Measurements from ENCODE around the gene CACYBP.

Gene CACYBP, protein sequence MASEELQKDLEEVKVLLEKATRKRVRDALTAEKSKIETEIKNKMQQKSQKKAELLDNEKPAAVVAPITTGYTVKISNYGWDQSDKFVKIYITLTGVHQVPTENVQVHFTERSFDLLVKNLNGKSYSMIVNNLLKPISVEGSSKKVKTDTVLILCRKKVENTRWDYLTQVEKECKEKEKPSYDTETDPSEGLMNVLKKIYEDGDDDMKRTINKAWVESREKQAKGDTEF

DNA sequence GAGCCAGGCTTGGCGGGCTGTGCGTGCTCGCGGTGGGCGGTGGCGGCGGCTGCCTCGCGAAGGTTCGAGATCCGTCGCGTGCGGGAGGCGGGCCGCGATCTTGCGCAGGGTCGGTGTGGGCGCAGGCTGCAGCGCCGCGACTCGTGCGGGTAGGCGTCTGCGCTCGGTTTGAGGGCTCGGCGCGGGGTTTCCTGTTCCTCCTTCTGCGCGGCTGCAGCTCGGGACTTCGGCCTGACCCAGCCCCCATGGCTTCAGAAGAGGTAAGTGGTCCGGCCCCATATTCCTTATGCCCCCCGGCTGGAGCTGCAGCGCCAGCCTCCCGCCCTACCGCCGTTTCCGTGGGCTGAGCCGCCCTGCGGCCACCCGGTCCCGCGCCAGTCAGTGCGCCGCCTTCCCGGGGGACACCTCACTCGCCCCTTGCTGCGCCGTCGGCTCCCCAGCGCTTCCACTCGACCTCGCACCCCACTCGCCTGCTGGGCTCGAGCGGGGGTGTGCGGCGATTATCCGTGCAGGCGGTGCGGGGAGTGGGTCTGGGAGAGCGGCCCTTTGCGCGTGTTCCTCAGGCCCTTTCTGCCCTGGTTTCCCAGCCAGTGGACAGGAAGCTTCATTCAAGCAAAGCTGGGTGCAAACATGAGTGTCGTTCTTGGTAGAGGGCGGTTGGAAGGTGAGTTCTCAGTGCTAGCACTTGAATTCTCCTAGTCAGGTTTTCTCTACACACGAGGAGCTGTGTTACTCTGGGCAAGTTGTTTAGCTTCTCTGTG, at the start of gene CACYBP:
Gene CACYBP, plus strand, starts transcription at position 12 of the 761 bp plus-strand sequence. Its CDS starts 234 bp downstream, at position 246.
- DNase-seq (ENCODE audit: low spot score) = peak; percentile 56

DNA sequence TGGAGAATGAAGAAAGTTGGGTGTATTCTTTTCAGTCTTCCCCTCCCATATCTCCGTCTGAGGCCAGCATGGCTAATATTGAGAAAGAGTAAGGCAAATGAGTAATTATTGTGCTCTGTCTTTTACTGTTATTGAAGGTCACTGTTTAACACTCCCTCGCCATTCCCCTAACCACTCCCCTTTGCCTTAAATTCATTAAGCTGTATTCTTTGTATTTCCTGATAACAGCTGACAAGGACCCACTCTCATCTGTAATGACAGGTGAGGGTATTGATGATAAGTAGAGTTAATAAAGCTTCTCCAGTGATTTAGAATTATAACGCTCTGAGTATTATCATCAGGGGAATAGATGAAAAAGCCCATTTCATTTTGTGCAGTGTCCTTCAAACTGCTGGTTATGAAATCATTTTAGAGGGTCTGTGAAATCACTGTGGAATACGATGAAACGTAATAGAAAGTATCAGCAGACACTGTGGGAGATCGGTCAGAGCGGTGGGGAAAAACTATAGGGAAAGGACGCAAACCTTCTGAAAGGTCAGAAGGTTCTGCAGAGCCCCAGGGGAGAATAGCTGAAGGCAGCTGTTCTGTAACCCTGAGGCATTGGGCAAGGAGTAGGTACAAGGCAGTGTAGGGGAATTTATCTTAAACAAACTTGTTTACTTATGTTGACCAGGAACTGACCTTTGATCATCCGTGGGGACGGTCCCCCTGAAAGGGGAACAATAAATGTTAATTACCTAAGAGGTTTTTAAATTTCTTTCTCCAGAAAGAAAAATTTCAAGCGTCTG, 46.3 kb upstream of the CACYBP start:
- no peak for DNase-seq (ENCODE audit: low spot score)

DNA sequence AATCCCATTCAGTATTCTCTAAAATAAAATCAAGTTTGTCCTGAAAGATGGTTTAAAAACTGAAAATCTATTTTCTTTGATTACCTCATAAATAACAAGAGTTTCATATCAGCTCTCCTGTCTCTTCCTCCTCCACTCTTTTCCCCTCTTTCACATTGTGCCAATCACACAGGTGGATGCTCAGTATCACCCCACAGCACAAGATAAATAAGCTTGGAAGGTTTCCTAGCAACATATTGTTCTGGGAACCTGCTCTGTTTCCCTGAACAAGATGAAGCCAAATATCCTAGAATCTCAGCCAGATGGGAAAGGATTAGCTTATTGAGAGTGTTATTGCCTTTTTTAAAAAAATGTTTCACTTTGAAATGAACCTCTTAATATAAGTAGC, 45.7 kb upstream of the CACYBP start:
- no peak for DNase-seq (ENCODE audit: low spot score)

DNA sequence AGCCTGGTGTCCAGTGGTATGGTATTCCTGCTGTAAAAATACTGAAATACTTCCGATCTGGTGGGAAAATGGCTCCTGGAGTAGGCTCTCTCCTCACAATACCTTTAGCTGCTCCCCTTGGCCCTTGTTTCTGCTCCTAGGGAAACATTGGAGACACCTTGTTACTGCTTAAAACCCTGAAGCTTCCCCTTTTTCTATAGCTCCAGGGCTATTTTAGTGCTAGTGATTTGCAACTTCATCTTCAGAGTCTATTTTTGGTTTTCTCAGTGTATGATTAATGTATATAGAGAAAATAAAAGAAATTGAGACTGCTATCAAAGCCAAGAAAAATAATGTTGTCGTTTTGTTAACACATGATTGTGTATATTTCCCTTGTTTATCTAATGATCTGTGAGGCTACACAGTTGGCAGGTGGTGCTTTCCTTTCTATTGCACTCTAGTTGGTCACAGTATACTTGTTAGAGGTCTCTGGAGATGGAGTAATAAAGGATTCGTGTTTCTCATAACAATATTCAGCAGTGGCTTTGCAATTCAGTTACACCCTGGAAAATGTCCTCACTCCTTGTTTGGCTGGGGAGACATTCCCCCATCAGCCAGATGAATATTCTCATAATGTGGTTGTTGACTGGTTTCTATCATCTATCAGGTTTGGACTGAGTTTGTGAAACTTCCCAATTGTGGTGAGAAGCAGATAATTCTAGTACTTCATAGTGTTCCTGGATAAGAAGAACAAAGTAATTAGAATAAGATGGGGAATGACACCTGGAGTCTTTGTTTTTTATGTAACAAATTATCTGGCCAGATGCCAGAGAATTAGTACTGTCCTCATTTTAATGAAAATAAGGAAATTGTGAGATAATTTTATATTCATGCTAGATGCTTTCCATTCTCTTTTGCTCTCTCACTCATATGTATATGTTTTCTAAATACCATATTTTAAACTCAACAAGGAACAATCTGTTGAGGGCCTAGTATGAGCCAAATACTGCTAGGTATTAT, 44.8 kb upstream of the CACYBP start:
- peak; percentile 12 for DNase-seq (ENCODE audit: low spot score)

DNA sequence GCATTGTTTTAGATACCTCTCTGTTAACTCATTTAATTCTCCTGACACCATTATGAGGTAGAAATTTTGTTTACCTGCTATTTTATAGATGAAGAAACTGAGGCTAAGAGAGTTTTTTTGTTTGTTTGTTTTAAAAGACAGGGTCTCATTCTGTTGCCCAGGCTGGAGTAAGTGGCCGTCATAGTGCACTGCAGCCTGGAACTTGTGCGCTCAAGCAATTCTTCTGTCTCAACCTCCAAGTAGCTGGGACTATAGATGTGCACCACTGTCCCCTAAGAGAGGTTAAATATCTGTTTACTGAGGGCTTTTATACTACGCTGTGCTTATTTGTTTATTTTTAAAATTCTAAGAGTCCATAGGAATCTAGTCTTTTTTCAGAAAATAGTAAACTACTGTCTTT, 43.7 kb upstream of the CACYBP start:
- no peak for DNase-seq (ENCODE audit: low spot score)

DNA sequence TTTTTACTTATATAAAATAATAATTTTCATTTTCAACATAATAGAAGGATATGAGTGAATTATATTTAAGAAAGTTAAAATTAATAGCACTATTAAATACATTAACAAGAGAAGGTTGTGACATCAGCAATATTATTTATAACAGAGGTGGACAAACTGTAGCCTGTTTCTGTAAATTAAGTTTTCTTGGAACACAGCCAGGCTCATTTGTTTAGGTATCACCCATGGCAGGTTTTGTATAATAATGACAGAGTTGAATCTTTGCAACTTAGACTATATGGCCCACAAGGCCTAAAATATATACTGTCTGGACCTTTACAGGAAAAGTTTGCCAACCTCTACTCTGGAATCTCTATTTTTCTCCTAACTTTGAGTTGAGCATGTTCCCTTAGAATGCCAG, 42.8 kb upstream of the CACYBP start:
- DNase-seq (ENCODE audit: low spot score) = no peak

DNA sequence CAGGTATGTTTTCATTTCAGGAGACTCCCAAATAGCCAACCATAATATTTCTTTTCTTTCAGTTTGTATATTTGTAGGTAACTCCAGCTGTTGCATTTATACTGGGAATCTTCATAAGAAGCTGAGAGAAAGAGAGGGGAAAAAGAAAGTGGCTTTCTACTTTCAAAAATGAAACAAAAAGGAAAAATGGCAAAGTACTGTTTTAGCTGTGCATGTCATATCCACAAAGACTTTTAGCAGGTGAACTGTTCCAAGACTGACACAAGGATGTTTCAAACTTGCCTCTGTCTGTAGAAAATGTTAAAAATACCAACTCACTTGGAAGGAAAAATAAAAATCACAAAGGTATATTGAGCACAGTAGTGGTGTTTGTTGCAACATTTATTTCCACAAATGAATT, 41.9 kb upstream of the CACYBP start:
- no peak for DNase-seq (ENCODE audit: low spot score)

DNA sequence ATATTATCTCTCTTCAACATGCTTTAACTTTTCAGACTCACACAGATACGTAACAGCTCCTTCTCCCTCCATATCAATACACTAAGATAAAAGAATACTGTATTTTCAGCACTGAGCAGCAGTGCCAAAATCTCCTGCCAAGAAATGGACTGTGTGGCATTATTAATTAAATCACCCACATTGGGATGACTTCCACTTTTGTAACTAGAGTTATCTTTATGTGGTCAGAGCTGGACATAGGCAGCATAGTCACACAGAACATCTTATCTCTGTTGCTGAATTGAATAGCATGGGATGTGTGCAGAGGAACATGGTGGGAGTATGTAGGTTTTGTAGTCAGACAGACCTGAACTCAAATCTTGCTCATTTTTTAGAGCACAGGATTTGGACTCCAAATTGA, 41.4 kb upstream of the CACYBP start:
- no peak for DNase-seq (ENCODE audit: low spot score)

DNA sequence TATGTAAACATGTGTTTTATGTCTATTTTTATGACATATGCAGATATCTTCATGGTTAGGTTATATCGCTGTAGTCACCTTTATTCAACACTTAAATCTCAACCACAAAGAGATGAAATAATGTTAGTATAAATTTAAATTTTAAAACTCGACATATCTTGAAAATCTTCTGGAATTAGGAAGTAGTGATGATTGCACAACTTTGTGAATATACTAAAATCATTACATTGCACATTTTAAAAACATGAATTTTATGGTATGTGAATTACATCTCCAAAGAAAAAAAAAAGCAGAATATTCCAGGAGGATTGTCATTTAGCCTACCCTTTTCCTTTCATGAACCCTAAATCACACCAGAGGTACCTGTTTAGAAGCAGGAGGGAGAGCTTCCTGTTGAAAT, 39.4 kb upstream of the CACYBP start:
- no peak for DNase-seq (ENCODE audit: low spot score)

DNA sequence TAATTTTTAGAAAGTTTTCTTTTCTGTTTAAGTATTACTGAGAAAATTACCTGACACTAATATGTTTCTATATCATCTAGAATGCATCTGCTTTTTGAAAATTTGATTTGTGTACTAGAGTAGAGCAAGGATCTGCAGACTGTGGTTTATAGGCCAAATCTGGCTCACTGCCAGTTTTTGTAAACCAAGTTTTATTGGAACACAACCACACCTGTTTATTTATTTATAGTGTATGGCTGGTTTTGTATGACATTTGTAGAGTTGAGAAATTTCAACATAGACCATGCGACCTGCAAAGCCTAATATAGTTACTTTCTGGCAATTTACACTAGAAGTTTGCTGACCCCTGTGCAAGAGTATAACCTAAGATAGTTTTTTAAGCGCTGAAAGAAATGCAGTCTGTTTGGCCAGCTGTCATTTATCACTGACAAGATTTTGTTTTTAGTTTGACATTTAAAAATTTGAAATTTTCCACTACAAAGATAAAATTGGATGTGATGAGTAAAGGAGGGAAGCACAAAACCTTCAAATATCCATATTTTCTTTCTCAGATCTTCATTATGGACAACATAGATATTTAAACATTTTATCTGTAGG, 36.1 kb upstream of the CACYBP start:
- DNase-seq (ENCODE audit: low spot score) = no peak

DNA sequence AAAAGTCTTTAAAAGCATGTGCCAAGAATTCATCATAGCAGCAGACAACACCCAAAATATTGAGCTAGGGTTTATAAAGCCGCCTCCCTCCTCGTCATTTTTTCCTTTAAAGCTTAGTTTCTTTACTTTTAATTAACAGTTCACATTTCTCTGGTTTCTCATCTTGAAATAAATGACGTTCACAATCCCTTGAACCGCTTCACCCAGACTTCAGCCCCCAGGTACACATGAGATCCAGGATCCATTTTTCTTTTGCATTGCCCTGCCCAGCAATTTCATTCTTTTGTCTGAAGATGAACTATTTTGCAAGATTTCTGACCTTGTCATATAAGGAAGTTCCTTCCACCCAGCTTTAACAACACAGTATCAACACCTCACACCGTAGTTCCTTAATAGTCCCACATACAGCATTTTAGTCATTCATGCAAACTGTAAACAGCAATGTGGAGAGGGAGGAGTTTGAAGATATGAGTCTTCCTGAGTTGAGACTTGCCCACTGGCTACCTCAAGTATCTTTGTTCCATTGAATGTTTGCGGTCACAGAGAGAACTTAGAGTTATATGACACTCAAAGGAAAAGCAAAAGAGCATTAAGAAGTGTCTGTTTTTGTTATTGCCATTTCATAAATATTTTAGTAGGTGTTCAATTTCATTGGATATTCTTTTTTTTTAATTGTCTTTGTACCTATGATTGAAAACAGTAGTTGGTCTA, 35.3 kb upstream of the CACYBP start:
- DNase-seq (ENCODE audit: low spot score) = no peak

DNA sequence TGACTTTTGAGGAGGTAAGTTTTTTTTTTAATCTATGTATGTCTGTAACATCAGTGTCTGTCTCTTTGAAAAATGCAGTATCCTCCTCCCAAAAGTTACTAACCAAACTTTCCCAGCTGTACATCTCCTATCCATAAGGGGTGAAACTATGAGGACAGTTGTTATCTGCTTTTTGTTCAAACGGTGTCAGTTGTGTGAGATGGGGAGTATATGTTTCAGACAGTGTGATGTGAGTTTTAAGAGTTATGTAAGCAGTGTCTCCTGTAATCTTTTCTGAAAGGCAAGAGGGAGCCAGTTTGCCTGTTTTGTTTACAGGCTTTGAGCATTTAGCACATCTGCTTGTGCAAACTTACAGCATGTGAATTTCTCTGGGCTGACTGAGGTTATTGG, 34.8 kb upstream of the CACYBP start:
- DNase-seq (ENCODE audit: low spot score) = no peak

DNA sequence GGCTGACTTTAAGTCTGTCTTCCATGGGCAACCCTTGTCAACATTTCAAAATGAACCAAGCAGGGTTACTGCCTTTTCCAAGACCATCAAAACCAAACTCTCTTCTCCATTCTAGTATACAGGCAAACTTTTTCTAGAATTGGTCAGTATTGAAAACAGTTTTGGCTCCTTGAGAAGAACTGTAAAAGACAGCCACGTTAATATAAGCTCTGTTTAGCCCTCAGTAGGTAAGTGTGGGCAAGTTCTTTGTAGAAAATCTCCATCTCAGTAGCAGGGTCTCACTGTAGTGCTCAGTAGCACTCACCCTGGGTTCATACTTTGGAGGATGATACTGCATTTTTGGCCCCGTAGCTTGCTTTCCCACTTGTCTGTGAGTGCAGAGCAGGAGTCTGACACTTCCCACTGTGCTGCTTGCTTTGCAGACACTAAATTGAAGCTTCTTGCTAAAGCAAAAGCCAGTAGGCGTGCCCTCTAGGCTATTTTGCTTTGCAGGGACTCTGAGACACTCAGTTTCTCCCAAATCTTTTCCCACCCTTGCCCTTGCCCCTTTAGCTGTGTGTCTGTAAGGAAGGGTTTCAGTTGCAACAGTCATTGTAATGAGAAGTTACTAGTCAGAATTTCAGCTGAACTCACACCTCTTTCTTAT, 34.3 kb upstream of the CACYBP start:
- no peak for DNase-seq (ENCODE audit: low spot score)

DNA sequence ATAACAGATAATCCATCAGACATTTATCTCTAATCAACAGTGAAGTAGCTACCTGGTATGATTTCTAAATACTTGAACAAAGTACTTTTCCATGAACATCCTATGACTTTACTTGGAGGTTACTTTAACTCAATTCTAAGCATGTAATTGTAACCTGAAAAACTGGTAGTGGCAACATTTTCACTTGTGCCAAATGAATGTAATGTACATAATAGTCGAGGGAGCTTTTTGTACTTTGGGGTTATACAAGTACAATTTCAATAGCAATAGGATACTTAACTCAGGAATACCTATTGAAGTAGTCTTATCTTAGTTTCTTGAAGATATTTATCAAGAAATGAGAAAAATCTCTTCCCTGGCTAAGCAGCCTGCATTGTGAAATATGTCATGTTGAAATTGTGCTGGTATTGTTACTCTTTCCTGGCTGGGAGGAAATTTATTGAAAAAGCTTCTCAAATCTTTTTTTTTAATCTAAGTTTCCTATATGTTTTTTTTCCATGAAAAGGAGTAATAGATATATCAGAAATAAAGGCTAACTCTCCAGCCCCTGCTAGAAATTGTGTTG, 33.7 kb upstream of the CACYBP start:
- DNase-seq (ENCODE audit: low spot score) = no peak

DNA sequence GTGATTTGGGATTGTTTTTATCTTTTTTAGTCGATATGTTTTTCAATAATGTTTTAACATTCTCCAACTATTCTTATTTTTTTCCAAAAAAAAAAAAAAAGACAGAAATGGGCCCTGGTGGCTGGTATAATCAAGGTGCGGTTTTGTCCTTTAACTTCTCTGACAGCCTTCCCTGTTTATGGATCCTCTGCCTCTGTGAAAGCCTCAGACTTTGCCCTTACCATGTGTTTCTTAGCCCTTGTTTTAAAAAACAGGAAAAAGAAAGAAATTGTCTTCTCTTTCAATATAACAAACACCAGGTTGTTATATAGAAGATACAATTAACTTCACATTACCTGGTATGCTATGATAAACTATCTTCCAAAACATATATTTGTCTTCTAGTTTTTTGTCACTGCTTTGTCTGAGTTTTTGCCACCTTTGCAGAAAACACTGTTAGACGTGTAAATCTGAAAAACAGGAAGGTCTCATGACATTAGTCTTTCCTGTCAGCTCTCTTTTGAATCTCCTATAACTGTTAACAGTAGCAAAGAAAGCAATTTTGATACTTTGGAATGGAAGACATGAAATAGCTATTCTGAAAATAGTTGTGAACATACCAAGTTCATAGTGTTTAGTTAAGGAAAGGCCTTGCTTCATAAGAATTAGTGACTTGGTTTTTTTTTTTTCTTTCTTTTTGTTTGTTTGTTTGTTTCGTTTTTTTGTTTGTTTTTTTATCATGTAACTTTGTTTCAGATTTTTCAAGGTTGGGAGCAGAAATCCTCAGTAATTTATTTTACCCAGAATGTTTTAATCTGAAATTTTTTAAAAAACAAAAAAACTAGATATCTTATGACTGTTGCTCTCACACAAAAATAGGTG, 31.7 kb upstream of the CACYBP start:
- no peak for DNase-seq (ENCODE audit: low spot score)

DNA sequence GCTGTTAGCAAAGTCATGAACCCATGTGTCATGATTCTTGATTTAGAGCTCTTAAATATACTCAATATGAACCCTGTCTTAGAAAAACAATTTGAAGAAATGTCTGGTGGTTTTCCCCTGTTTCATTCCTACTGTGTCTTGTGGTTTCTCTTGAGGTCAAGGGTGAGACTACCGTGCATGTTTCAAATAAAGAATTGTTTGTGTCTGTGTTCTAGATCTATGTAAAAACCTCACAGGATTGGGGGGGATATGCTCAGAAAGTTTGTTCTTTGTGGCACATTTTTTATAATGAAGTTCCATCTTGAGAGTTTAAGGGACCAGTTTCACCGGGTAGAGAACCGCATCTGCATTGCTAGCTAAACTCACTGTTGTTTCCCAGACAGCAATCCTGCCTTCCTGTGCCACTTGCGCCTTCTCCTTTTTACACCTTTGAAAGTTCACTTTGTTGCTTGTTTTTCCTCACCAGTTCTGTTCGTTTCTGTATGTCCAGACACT, 30.9 kb upstream of the CACYBP start:
- DNase-seq (ENCODE audit: low spot score) = no peak

DNA sequence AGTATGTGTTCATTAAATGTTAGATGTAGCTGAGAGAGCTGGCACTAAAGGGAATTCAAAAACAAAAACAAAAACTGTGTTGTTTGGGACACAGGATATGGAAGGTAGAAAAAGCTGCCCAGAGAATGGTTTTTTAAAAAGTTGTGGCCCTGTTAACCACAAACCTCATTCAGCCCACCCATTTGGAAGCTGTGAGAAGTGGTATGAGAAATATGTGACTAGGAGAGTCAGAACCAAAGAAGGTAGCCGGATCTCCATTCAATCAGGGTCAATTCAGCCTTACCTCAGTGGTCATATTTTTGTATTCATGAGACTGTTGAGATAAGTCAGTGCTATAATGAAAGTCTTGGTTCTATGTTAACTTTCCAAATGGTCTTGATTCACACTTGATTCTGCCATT, 29.8 kb upstream of the CACYBP start:
- DNase-seq (ENCODE audit: low spot score) = no peak

DNA sequence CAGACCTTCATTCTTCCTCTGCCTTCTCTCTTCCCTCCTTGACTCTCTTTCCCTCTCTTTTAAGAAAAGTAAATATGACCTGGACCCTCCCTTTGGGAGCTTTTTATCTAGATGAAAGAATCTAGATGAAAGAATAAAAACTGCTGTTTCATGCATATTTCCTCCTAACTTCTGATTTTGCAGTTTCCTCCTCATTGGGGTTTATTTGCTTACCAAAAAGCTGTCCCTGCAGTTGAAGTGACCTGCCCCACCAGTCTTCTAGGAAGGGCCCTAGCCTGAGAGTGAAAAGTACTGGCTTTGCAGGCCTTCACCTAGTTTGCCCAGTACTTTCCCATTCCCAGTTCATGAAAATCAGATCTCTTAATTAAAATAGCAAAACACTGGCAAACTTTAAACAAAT, 28.3 kb upstream of the CACYBP start:
- DNase-seq (ENCODE audit: low spot score) = no peak

DNA sequence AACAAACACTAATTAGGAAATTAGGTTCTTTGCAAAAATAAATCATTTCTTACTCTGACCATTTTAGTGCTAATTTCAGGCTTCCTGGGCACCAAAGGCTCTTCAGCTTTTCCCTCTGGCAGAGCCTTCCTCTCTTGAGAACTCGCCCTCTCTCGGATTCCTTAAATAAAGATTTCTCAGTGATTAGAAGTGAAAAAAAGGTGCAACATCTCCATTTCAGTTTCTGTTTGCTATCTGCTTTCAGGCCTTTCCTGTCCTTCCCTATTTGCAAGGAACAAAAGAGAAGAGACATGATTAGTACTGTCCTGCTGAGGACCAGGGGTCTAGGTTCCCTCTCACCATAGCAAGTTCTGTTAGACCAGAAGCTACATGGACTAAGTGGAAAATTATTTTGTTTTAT, 27.8 kb upstream of the CACYBP start:
- no peak for DNase-seq (ENCODE audit: low spot score)

Measured in germinal center (tissue), 1 donor.